ENCODE measurements around the gene WSCD2. TPM values are rescaled to one million over a fixed set of nuclear protein-coding genes. Genes with fewer than 3 reads are reported as not detected.

The WSCD2 gene
- total RNA-seq, 4 donors from 2014 or later, result under 0.01 to 1.5 (median 0.49) TPM; not detected in 1

GRCh38 chr12:108147279-108147678 is 18.2 kb downstream of the WSCD2 start:
- TF ChIP-seq CTCF (IDR thresholded peaks at IDR 0.05; ENCODE audit: low read depth), result no peak

- TF ChIP-seq CTCF (IDR thresholded peaks at IDR 0.05; ENCODE audit: low read depth), result no peak
Observed at GRCh38 chr12:108148521-108149074, 19.5 kb downstream of the WSCD2 start.

- no peak for TF ChIP-seq CTCF (IDR thresholded peaks at IDR 0.05; ENCODE audit: low read depth)
Observed at GRCh38 chr12:108150436-108150835, 21.3 kb downstream of the WSCD2 start.

- TF ChIP-seq CTCF (IDR thresholded peaks at IDR 0.05; ENCODE audit: low read depth), result no peak
Observed at GRCh38 chr12:108151533-108152169, 22.6 kb downstream of the WSCD2 start.

- TF ChIP-seq CTCF (IDR thresholded peaks at IDR 0.05; ENCODE audit: low read depth), result no peak
Observed at GRCh38 chr12:108152170-108152538, 23.1 kb downstream of the WSCD2 start.

GRCh38 chr12:108156717-108157116 is 27.6 kb downstream of the WSCD2 start:
- no peak for TF ChIP-seq CTCF (IDR thresholded peaks at IDR 0.05; ENCODE audit: low read depth)

GRCh38 chr12:108157870-108158459 is 28.9 kb downstream of the WSCD2 start:
- no peak for TF ChIP-seq CTCF (IDR thresholded peaks at IDR 0.05; ENCODE audit: low read depth)
